Hepatocyte (in vitro differentiated cells): ENCODE data around the gene CHP1.

Experiments used
- CTCF ChIP-seq: fragments of 200-600 bp; sonication (generic); IDR thresholded peaks from 2 replicates; pipeline ENCODE4 v1.5.1; 2016; ENCODE audit warnings: antibody characterized with exemption, mild to moderate bottlenecking; ENCODE audit not compliant: poor library complexity
- EZH2 ChIP-seq: fragments of 200-600 bp; sonication (generic); IDR thresholded peaks from 2 replicates; pipeline ENCODE4 v1.6.1; 2016; ENCODE audit warnings: antibody characterized with exemption, mild to moderate bottlenecking, borderline replicate concordance
- EZH2phosphoT487 ChIP-seq: fragments of 200-600 bp; sonication (generic); IDR thresholded peaks from one replicate; pipeline ENCODE4 v1.6.1; 2018; ENCODE audit warnings: antibody characterized with exemption, mild to moderate bottlenecking, low read depth, moderate library complexity; ENCODE audit not compliant: unreplicated experiment, severe bottlenecking

- no peak for TF ChIP-seq CTCF
- TF ChIP-seq EZH2: no peak
- TF ChIP-seq EZH2phosphoT487: no peak
Measured at GRCh38 chr15:41283653-41284426, 52.8 kb downstream of the CHP1 start.
